Measurements from ENCODE around the gene SORCS1.

The SORCS1 gene

GRCh38 chr10:106789623-106790022 is 374.9 kb downstream of the SORCS1 start:
- in situ Hi-C loops (cut with HindIII; ENCODE audit: low sequenced_read_pairs) = no loop called here
- TF ChIP-seq CTCF (IDR thresholded peaks at IDR 0.05; ENCODE audit: low read depth, low read length) = no peak

GRCh38 chr10:106788982-106789381 is 375.5 kb downstream of the SORCS1 start:
- in situ Hi-C loops (cut with HindIII; ENCODE audit: low sequenced_read_pairs) = no loop called here
- no peak for TF ChIP-seq CTCF (IDR thresholded peaks at IDR 0.05; ENCODE audit: low read depth, low read length)
- no peak overlapping the region for H3K4me3 ChIP-seq (ENCODE audit: low read depth, low read length)
- DNase-seq (ENCODE audit: low read depth, low spot score) = no peak

More at GRCh38 chr10:106789623-106790022, 374.9 kb downstream of the SORCS1 start:
- DNase-seq (ENCODE audit: low read depth, low spot score) = no peak
- no peak overlapping the region for H3K4me3 ChIP-seq (ENCODE audit: low read depth, low read length)

- in situ Hi-C loops (cut with HindIII; ENCODE audit: low sequenced_read_pairs) = no loop called here
These were observed 379.0 kb downstream of the SORCS1 start for GRCh38 chr10:106785528-106785927.

GRCh38 chr10:106780632-106781031 is 383.9 kb downstream of the SORCS1 start:
- DNase-seq (ENCODE audit: low read depth, low spot score) = no peak
- in situ Hi-C loops (cut with HindIII; ENCODE audit: low sequenced_read_pairs) = no loop called here
- TF ChIP-seq CTCF (IDR thresholded peaks at IDR 0.05; ENCODE audit: low read depth, low read length) = no peak
- H3K4me3 ChIP-seq (ENCODE audit: low read depth, low read length) = no peak overlapping the region

More at GRCh38 chr10:106785528-106785927, 379.0 kb downstream of the SORCS1 start:
- no peak for TF ChIP-seq CTCF (IDR thresholded peaks at IDR 0.05; ENCODE audit: low read depth, low read length)
- DNase-seq (ENCODE audit: low read depth, low spot score) = no peak
- no peak overlapping the region for H3K4me3 ChIP-seq (ENCODE audit: low read depth, low read length)

- no peak for TF ChIP-seq CTCF (IDR thresholded peaks at IDR 0.05; ENCODE audit: low read depth, low read length)
- H3K4me3 ChIP-seq (ENCODE audit: low read depth, low read length) = no peak overlapping the region
- in situ Hi-C loops (cut with HindIII; ENCODE audit: low sequenced_read_pairs) = no loop called here
- DNase-seq (ENCODE audit: low read depth, low spot score) = no peak
These were observed 386.7 kb downstream of the SORCS1 start for GRCh38 chr10:106777841-106778240.

GRCh38 chr10:106775127-106775526 is 389.4 kb downstream of the SORCS1 start:
- no peak overlapping the region for H3K4me3 ChIP-seq (ENCODE audit: low read depth, low read length)
- no peak for DNase-seq (ENCODE audit: low read depth, low spot score)
- in situ Hi-C loops (cut with HindIII; ENCODE audit: low sequenced_read_pairs) = no loop called here
- TF ChIP-seq CTCF (IDR thresholded peaks at IDR 0.05; ENCODE audit: low read depth, low read length) = no peak

GRCh38 chr10:106772957-106773356 is 391.5 kb downstream of the SORCS1 start:
- no peak overlapping the region for H3K4me3 ChIP-seq (ENCODE audit: low read depth, low read length)
- in situ Hi-C loops (cut with HindIII; ENCODE audit: low sequenced_read_pairs) = no loop called here
- TF ChIP-seq CTCF (IDR thresholded peaks at IDR 0.05; ENCODE audit: low read depth, low read length) = no peak
- DNase-seq (ENCODE audit: low read depth, low spot score) = no peak

Measured in astrocyte of the spinal cord (primary cell).